ENCODE measurements around the gene RSPO3.

- TF ChIP-seq CTCF (IDR thresholded peaks at IDR 0.05) (no peak), ZFX (IDR thresholded peaks at IDR 0.05; ENCODE audit: borderline replicate concordance) (no peak)
Observed at GRCh38 chr6:127182501-127182900, 64.0 kb downstream of the RSPO3 start.
